Loucy (cell line): ENCODE measurements around the gene ZNF471.
A peak's percentile ranks its signal among the peaks of the same experiment; 100 is the strongest.

Source experiments
- H2AFZ ChIP-seq: fragments of 200-600 bp; sonication (generic); 2 replicates; pipeline ENCODE4 v1.6.0; 2016; ENCODE audit warnings: antibody characterized with exemption, mild to moderate bottlenecking, low read length, moderate library complexity
- H3F3A ChIP-seq: fragments of 200-600 bp; 2 replicates; pipeline ENCODE4 v1.6.0; 2016; ENCODE audit warnings: antibody characterized with exemption, low read depth, mild to moderate bottlenecking
- H3K27me3 ChIP-seq: fragments of 200-600 bp; sonication (generic); 2 replicates; pipeline ENCODE4 v1.6.1; 2014; ENCODE audit warnings: low read length, mild to moderate bottlenecking; ENCODE audit not compliant: insufficient read depth, poor library complexity, severe bottlenecking
- H3K36me3 ChIP-seq: fragments of 200-600 bp; sonication (generic); 2 replicates; pipeline ENCODE4 v1.6.1; 2016; ENCODE audit warnings: low read length; ENCODE audit not compliant: insufficient read depth
- H3K4me1 ChIP-seq: fragments of 200-600 bp; sonication (generic); 2 replicates; pipeline ENCODE4 v1.5.1; 2014; ENCODE audit warnings: low read length, mild to moderate bottlenecking; ENCODE audit not compliant: insufficient read depth, poor library complexity, severe bottlenecking
- H3K4me2 ChIP-seq: fragments of 200-600 bp; sonication (generic); 2 replicates; pipeline ENCODE4 v1.6.0; 2014; ENCODE audit warnings: antibody characterized with exemption, low read length, low read depth, mild to moderate bottlenecking; ENCODE audit not compliant: poor library complexity, severe bottlenecking
- H3K4me3 ChIP-seq: fragments of 200-600 bp; sonication (generic); 2 replicates; pipeline ENCODE4 v1.5.1; 2014; ENCODE audit warnings: low read length, mild to moderate bottlenecking, mixed read lengths; ENCODE audit not compliant: poor library complexity, severe bottlenecking
- H3K79me2 ChIP-seq: fragments of 200-600 bp; sonication (generic); 2 replicates; pipeline ENCODE4 v1.6.1; 2014; ENCODE audit warnings: low read length; ENCODE audit not compliant: insufficient read depth
- H3K9ac ChIP-seq: fragments of 200-600 bp; sonication (generic); 2 replicates; pipeline ENCODE4 v1.6.0; 2014; ENCODE audit warnings: mild to moderate bottlenecking, low read depth, low read length, moderate library complexity; ENCODE audit not compliant: poor library complexity, severe bottlenecking
- H3K9me2 ChIP-seq: fragments of 200-600 bp; sonication (generic); replicated peaks from 2 replicates; pipeline ENCODE4 v1.6.1; 2016; ENCODE audit warnings: low read depth, low read length, mixed read lengths
- H3K9me3 ChIP-seq: fragments of 200-600 bp; sonication (generic); 2 replicates; pipeline ENCODE4 v1.6.1; 2014; ENCODE audit warnings: mild to moderate bottlenecking, antibody characterized with exemption, low read length, low read depth; ENCODE audit not compliant: insufficient read depth
- H4K20me1 ChIP-seq: fragments of 200-600 bp; sonication (generic); 2 replicates; pipeline ENCODE4 v1.6.0; 2014; ENCODE audit warnings: antibody characterized with exemption, low read length, mild to moderate bottlenecking; ENCODE audit not compliant: insufficient read depth, poor library complexity, severe bottlenecking
- EZH2phosphoT487 ChIP-seq: fragments of 200-600 bp; IDR thresholded peaks from 2 replicates; pipeline ENCODE4 v1.6.1; 2018; ENCODE audit warnings: antibody characterized with exemption, mild to moderate bottlenecking, moderate library complexity, borderline replicate concordance
- TF ChIP-seq, protein P1 (sequence below): fragments of 200-600 bp; sonication (generic); conservative IDR thresholded peaks from 2 replicates; pipeline ENCODE4 v1.5.1; 2014; ENCODE audit warnings: mild to moderate bottlenecking, antibody characterized with exemption, low read length

Gene ZNF471

DNA sequence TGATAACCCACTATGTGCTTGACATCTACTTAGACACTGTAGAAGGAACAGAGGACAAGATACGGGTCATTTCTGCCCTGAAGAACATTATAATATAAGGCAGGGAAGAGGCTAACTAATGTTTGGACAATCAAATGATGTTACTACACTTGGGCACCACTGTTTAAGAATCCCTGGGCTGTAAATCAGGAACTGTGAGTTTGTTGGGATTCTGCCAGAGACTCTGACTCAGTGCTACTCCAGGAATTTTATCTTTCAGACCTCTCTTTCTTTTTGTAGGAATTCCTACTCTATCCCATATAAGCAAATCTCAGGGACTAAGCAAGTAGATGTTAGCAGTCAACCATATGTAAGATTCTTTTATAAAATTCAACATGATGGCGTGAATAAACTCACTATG lies 3.1 kb upstream of the ZNF471 start:
- no peaks in the 10 kb centered on the region for H3K9me3 ChIP-seq
- peaks cover 5% of the 10 kb centered on the region for H3K4me1 ChIP-seq
- H3K4me2 ChIP-seq = no peak overlapping the region
- no peaks in the 10 kb centered on the region for H3K9me2 ChIP-seq
- no peaks in the 10 kb centered on the region for H3K79me2 ChIP-seq
- no peaks in the 10 kb centered on the region for H3K27me3 ChIP-seq
- no peaks in the 10 kb centered on the region for H3F3A ChIP-seq
- H3K4me3 ChIP-seq = no peak overlapping the region
- no peaks in the 10 kb centered on the region for H3K36me3 ChIP-seq
- no peaks in the 10 kb centered on the region for H4K20me1 ChIP-seq
- no peak overlapping the region for H2AFZ ChIP-seq
- H3K9ac ChIP-seq = no peak overlapping the region
- no peak for TF ChIP-seq EZH2phosphoT487
- TF ChIP-seq, protein P1, sequence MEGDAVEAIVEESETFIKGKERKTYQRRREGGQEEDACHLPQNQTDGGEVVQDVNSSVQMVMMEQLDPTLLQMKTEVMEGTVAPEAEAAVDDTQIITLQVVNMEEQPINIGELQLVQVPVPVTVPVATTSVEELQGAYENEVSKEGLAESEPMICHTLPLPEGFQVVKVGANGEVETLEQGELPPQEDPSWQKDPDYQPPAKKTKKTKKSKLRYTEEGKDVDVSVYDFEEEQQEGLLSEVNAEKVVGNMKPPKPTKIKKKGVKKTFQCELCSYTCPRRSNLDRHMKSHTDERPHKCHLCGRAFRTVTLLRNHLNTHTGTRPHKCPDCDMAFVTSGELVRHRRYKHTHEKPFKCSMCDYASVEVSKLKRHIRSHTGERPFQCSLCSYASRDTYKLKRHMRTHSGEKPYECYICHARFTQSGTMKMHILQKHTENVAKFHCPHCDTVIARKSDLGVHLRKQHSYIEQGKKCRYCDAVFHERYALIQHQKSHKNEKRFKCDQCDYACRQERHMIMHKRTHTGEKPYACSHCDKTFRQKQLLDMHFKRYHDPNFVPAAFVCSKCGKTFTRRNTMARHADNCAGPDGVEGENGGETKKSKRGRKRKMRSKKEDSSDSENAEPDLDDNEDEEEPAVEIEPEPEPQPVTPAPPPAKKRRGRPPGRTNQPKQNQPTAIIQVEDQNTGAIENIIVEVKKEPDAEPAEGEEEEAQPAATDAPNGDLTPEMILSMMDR = no peak

DNA sequence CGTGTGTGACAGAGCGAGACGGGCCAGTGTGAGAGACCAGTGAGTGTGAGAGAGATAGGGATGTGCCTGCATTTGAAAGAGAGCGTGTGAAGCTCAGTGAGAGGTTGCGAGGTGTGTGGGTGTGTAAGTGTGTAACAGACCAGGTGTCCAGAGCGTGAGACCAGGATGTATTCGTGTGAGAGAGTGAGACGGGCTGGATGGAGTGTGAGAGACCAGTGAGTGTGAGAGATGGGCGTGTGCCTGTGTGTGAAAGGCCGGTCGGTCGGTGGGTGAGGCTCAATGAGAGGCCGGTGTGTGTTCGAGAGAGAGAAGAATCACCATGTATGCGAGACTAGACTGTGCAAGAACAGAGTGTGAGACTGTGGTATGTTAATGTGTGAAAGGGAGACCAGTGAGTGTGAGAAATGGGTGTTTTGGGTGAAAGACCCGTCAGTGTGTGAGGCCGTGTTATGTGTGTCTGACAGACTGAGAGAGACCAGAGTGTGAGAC lies 679 bp downstream of the ZNF471 start:
- H3K79me2 ChIP-seq = no peaks in the 10 kb centered on the region
- no peaks in the 10 kb centered on the region for H3K9me2 ChIP-seq
- peak overlapping the region; percentile 92 for H3K4me2 ChIP-seq
- no peaks in the 10 kb centered on the region for H3K9me3 ChIP-seq
- TF ChIP-seq EZH2phosphoT487 = no peak
- TF ChIP-seq, protein P1 = no peak
- H3K9ac ChIP-seq = peak overlapping the region; percentile 67
- no peaks in the 10 kb centered on the region for H4K20me1 ChIP-seq
- no peaks in the 10 kb centered on the region for H3K27me3 ChIP-seq
- no peaks in the 10 kb centered on the region for H3K36me3 ChIP-seq
- H2AFZ ChIP-seq = peak overlapping the region; percentile 98
- H3F3A ChIP-seq = no peaks in the 10 kb centered on the region
- peaks cover 5% of the 10 kb centered on the region for H3K4me1 ChIP-seq
- peak overlapping the region; percentile 77 for H3K4me3 ChIP-seq

DNA sequence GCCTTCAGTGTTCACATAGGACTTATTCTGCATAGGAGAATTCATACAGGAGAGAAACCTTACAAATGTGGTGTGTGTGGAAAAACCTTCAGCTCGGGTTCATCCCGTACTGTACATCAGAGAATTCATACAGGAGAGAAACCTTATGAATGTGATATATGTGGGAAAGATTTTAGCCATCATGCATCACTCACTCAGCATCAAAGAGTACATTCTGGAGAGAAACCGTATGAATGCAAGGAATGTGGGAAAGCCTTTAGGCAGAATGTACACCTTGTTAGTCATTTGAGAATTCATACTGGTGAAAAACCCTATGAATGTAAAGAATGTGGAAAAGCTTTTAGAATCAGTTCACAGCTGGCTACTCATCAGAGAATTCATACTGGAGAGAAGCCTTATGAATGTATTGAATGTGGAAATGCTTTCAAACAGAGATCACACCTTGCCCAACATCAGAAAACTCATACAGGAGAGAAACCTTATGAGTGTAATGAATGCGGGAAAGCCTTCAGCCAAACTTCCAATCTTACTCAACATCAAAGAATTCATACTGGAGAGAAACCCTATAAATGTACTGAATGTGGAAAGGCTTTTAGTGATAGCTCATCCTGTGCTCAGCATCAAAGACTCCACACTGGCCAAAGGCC lies 17.7 kb downstream of the ZNF471 start:
- no peaks in the 10 kb centered on the region for H3K79me2 ChIP-seq

More for the DNA sequence above, 17.7 kb downstream of the ZNF471 start:
- Histone ChIP-seq H2AFZ (no peak overlapping the region), H3K36me3 (no peaks in the 10 kb centered on the region), H3K9me3 (peaks cover 44% of the 10 kb centered on the region; the same call in 1 of the 2 replicates), H3K27me3 (no peaks in the 10 kb centered on the region), H4K20me1 (no peaks in the 10 kb centered on the region), H3K9me2 (no peaks in the 10 kb centered on the region), H3K4me3 (no peak overlapping the region), H3F3A (no peaks in the 10 kb centered on the region), H3K9ac (no peak overlapping the region), H3K4me2 (no peak overlapping the region), H3K4me1 (no peaks in the 10 kb centered on the region)
- TF ChIP-seq, protein P1 = no peak
- TF ChIP-seq EZH2phosphoT487 = no peak
